GM18526 (cell line): Measurements from ENCODE around the gene OTOP3.

Experiments used
- POLR2A ChIP-seq: IDR thresholded peaks from 3 replicates; pipeline ENCODE4 v1.6.1; 2011; ENCODE audit not compliant: insufficient read length; ENCODE audit errors: extremely low read depth

Gene OTOP3

GRCh38 chr17:74951065-74951464 lies 15.4 kb downstream of the OTOP3 start:
- no peak for TF ChIP-seq POLR2A

GRCh38 chr17:74951680-74952421 lies 16.2 kb downstream of the OTOP3 start:
- TF ChIP-seq POLR2A: no peak

GRCh38 chr17:74952431-74953133 lies 16.9 kb downstream of the OTOP3 start:
- no peak for TF ChIP-seq POLR2A

GRCh38 chr17:74953134-74953687 lies 17.5 kb downstream of the OTOP3 start:
- TF ChIP-seq POLR2A: no peak

- TF ChIP-seq POLR2A: no peak
These were observed 18.4 kb downstream of the OTOP3 start for GRCh38 chr17:74954115-74954514.

GRCh38 chr17:74954665-74955421 lies 19.1 kb downstream of the OTOP3 start:
- no peak for TF ChIP-seq POLR2A

GRCh38 chr17:74956093-74956492 lies 20.4 kb downstream of the OTOP3 start:
- TF ChIP-seq POLR2A: no peak

- no peak for TF ChIP-seq POLR2A
These were observed 22.4 kb downstream of the OTOP3 start for GRCh38 chr17:74957935-74958740.

- TF ChIP-seq POLR2A: no peak
These were observed 24.3 kb downstream of the OTOP3 start for GRCh38 chr17:74959826-74960515.

- no peak for TF ChIP-seq POLR2A
These were observed 25.1 kb downstream of the OTOP3 start for GRCh38 chr17:74960570-74961342.

GRCh38 chr17:74961657-74962350 lies 26.1 kb downstream of the OTOP3 start:
- TF ChIP-seq POLR2A: no peak

GRCh38 chr17:74962622-74963394 lies 27.1 kb downstream of the OTOP3 start:
- no peak for TF ChIP-seq POLR2A
